Measurements from ENCODE around the gene BANF2. TPM values are rescaled to one million over a fixed set of nuclear protein-coding genes. Genes with fewer than 3 reads are reported as not detected.

Gene BANF2
- total and polyA plus RNA-seq, 2 of the 13 experiments (the other 11 are each of a cell fraction or from before 2014, with no cell fraction given): 0.35 TPM; not detected in 1

DNA sequence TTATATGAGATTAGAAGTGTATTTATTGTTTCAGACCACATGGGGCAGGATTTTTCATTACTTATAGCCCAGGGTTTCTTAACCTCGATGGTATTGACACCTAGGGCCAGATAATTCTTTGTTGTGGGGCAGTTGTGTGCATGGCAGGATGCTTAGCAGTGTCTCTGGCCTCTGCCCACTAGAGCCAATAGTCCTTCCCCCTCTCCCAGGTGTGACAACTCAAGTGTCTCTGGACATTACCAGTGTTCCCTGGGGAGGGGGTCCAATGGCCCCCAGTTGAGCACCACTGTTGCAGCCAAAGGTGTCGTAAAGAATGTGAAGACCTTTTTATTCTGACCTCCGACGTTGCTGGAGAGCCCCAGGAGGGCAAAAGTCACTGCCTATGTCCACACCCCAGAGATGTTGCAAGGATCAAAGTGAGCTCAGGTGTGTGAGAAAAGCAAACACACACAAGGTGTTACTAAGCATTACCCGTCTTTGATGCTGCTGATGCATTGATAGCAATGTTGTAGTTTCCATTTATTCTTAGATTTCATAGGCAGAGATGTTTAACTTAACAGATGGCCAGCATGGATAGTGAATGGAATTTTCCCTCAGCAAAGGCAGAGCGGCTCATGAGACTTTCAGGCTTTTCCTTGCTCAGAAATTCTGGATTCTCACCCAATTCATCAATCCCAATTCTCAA, 22.2 kb downstream of the BANF2 start (continued):
- TF ChIP-seq, protein P1, sequence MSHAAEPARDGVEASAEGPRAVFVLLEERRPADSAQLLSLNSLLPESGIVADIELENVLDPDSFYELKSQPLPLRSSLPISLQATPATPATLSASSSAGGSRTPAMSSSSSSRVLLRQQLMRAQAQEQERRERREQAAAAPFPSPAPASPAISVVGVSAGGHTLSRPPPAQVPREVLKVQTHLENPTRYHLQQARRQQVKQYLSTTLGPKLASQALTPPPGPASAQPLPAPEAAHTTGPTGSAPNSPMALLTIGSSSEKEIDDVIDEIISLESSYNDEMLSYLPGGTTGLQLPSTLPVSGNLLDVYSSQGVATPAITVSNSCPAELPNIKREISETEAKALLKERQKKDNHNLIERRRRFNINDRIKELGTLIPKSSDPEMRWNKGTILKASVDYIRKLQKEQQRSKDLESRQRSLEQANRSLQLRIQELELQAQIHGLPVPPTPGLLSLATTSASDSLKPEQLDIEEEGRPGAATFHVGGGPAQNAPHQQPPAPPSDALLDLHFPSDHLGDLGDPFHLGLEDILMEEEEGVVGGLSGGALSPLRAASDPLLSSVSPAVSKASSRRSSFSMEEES (CRISPR knock-in tag; IDR thresholded peaks at IDR 0.05): peak; percentile 86
- TF ChIP-seq RORA (CRISPR knock-in tag; IDR thresholded peaks at IDR 0.05) (peak; percentile 65; the same call in 1 of the 2 replicates), ZNF737 (CRISPR knock-in tag; IDR thresholded peaks at IDR 0.05; ENCODE audit: borderline replicate concordance) (no peak), ONECUT2 (CRISPR knock-in tag; IDR thresholded peaks at IDR 0.05) (peak; percentile 87), ZNF160 (CRISPR knock-in tag; IDR thresholded peaks at IDR 0.05) (peak; percentile 94), SRSF9 (IDR thresholded peaks at IDR 0.05; ENCODE audit: borderline replicate concordance, insufficient read depth, low read depth, low read length, poor library complexity, severe bottlenecking) (no peak), IKZF4 (CRISPR knock-in tag; IDR thresholded peaks at IDR 0.05; ENCODE audit: borderline replicate concordance, low read depth, not compliant biosample characterization) (no peak), ZNF556 (CRISPR knock-in tag; IDR thresholded peaks at IDR 0.05; ENCODE audit: borderline replicate concordance) (peak; percentile 63), HNRNPLL (IDR thresholded peaks at IDR 0.05; ENCODE audit: low read depth, low read length, poor library complexity, severe bottlenecking) (no peak), ATF7-NPFF (CRISPR knock-in tag; IDR thresholded peaks at IDR 0.05; ENCODE audit: low read depth) (peak; percentile 95), CBFB (CRISPR knock-in tag; IDR thresholded peaks at IDR 0.05) (peak; percentile 99), ZNF850 (CRISPR knock-in tag; conservative IDR thresholded peaks at IDR 0.05) (no peak), ZNF354B (CRISPR knock-in tag; IDR thresholded peaks at IDR 0.05) (no peak; the same call in 1 of the 2 replicates), SMYD3 (CRISPR knock-in tag; IDR thresholded peaks at IDR 0.05) (peak; percentile 82; the same call in 1 of the 2 replicates), TBL1XR1 (IDR thresholded peaks at IDR 0.05; ENCODE audit: borderline replicate concordance, low read length, partially characterized antibody) (peak; percentile 97), NAIF1 (CRISPR knock-in tag; IDR thresholded peaks at IDR 0.05; ENCODE audit: borderline replicate concordance) (no peak), LCORL (IDR thresholded peaks at IDR 0.05) (no peak), LCORL (CRISPR knock-in tag; IDR thresholded peaks at IDR 0.05) (peak; percentile 82), SATB2 (CRISPR knock-in tag; IDR thresholded peaks at IDR 0.05) (peak; percentile 91; the same call in 1 of the 2 replicates), ZNF382 (CRISPR knock-in tag; IDR thresholded peaks at IDR 0.05; ENCODE audit: borderline replicate concordance) (no peak), SUZ12 (IDR thresholded peaks at IDR 0.05; ENCODE audit: low read depth, low read length) (no peak), ZNF451 (CRISPR knock-in tag; IDR thresholded peaks at IDR 0.05) (peak; percentile 54; the same call in 1 of the 2 replicates), ZNF558 (CRISPR knock-in tag; IDR thresholded peaks at IDR 0.05; ENCODE audit: borderline replicate concordance) (peak; percentile 32; the same call in 1 of the 2 replicates)
- TF ChIP-seq, protein P2, sequence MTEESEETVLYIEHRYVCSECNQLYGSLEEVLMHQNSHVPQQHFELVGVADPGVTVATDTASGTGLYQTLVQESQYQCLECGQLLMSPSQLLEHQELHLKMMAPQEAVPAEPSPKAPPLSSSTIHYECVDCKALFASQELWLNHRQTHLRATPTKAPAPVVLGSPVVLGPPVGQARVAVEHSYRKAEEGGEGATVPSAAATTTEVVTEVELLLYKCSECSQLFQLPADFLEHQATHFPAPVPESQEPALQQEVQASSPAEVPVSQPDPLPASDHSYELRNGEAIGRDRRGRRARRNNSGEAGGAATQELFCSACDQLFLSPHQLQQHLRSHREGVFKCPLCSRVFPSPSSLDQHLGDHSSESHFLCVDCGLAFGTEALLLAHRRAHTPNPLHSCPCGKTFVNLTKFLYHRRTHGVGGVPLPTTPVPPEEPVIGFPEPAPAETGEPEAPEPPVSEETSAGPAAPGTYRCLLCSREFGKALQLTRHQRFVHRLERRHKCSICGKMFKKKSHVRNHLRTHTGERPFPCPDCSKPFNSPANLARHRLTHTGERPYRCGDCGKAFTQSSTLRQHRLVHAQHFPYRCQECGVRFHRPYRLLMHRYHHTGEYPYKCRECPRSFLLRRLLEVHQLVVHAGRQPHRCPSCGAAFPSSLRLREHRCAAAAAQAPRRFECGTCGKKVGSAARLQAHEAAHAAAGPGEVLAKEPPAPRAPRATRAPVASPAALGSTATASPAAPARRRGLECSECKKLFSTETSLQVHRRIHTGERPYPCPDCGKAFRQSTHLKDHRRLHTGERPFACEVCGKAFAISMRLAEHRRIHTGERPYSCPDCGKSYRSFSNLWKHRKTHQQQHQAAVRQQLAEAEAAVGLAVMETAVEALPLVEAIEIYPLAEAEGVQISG (CRISPR knock-in tag; IDR thresholded peaks at IDR 0.05): peak; percentile 93
- TF ChIP-seq, protein P3, sequence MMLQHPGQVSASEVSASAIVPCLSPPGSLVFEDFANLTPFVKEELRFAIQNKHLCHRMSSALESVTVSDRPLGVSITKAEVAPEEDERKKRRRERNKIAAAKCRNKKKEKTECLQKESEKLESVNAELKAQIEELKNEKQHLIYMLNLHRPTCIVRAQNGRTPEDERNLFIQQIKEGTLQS (CRISPR knock-in tag; IDR thresholded peaks at IDR 0.05): peak; percentile 92

Data from HepG2 (cell line).